ENCODE data around the gene UNC93A.

DNA sequence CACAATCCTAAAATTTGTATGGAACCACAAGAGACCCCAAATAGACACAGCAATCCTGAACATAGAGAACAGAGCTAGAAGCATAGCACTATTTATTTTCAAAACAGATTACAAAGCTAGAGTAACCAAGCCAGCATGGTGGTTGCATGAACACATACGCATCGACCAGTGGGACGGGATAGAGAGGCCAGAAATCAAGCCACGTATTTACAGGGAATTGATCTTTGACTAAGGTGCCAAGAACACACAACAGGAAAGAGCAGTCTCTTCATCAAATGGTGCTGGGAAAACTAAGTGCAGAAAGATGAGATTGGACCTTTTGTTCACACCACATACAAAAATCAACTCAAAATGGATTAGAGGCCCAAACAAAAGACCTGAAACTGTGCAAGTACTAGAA is 54.8 kb downstream of the UNC93A start:
- TF ChIP-seq, protein P1, sequence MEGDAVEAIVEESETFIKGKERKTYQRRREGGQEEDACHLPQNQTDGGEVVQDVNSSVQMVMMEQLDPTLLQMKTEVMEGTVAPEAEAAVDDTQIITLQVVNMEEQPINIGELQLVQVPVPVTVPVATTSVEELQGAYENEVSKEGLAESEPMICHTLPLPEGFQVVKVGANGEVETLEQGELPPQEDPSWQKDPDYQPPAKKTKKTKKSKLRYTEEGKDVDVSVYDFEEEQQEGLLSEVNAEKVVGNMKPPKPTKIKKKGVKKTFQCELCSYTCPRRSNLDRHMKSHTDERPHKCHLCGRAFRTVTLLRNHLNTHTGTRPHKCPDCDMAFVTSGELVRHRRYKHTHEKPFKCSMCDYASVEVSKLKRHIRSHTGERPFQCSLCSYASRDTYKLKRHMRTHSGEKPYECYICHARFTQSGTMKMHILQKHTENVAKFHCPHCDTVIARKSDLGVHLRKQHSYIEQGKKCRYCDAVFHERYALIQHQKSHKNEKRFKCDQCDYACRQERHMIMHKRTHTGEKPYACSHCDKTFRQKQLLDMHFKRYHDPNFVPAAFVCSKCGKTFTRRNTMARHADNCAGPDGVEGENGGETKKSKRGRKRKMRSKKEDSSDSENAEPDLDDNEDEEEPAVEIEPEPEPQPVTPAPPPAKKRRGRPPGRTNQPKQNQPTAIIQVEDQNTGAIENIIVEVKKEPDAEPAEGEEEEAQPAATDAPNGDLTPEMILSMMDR (IDR thresholded peaks at IDR 0.05 in 2 of 3, conservative IDR thresholded peaks at IDR 0.05 in 1 of 3; ENCODE audit: insufficient read depth in 2 of 3, low read depth in 1 of 3, low read length in 3 of 3): no peak
- no peak for TF ChIP-seq ESRRB (CRISPR knock-in tag; IDR thresholded peaks at IDR 0.05; ENCODE audit: borderline replicate concordance)
- TF ChIP-seq, protein P2, sequence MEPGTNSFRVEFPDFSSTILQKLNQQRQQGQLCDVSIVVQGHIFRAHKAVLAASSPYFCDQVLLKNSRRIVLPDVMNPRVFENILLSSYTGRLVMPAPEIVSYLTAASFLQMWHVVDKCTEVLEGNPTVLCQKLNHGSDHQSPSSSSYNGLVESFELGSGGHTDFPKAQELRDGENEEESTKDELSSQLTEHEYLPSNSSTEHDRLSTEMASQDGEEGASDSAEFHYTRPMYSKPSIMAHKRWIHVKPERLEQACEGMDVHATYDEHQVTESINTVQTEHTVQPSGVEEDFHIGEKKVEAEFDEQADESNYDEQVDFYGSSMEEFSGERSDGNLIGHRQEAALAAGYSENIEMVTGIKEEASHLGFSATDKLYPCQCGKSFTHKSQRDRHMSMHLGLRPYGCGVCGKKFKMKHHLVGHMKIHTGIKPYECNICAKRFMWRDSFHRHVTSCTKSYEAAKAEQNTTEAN (CRISPR knock-in tag; IDR thresholded peaks at IDR 0.05): no peak
- TF ChIP-seq ZKSCAN8 (CRISPR knock-in tag; IDR thresholded peaks at IDR 0.05): no peak
- TF ChIP-seq TEAD4 (IDR thresholded peaks at IDR 0.05; ENCODE audit: low read length): no peak
- no peak for TF ChIP-seq TEAD4 (CRISPR knock-in tag; IDR thresholded peaks at IDR 0.05; ENCODE audit: borderline replicate concordance)
- TF ChIP-seq ZNF274 (IDR thresholded peaks at IDR 0.05; ENCODE audit: borderline replicate concordance, low read depth, low read length): no peak
- TF ChIP-seq L3MBTL2 (IDR thresholded peaks at IDR 0.05): no peak
- no peak for TF ChIP-seq CCNT2 (IDR thresholded peaks at IDR 0.05; ENCODE audit: borderline replicate concordance, extremely low read depth, insufficient read length, low read depth, low read length)
- no peak for TF ChIP-seq RAD21 (CRISPR knock-in tag; conservative IDR thresholded peaks at IDR 0.05 in 1 of 2, IDR thresholded peaks at IDR 0.05 in 1 of 2)
- TF ChIP-seq, protein P3, sequence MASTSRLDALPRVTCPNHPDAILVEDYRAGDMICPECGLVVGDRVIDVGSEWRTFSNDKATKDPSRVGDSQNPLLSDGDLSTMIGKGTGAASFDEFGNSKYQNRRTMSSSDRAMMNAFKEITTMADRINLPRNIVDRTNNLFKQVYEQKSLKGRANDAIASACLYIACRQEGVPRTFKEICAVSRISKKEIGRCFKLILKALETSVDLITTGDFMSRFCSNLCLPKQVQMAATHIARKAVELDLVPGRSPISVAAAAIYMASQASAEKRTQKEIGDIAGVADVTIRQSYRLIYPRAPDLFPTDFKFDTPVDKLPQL (IDR thresholded peaks at IDR 0.05; ENCODE audit: extremely low read depth, insufficient read length): no peak
- TF ChIP-seq IRF2 (CRISPR knock-in tag; IDR thresholded peaks at IDR 0.05): no peak
- TF ChIP-seq FOXP1 (CRISPR knock-in tag; IDR thresholded peaks at IDR 0.05): no peak
- TF ChIP-seq BDP1 (IDR thresholded peaks at IDR 0.05; ENCODE audit: insufficient read depth, insufficient read length): no peak
